Neural cell (in vitro differentiated cells): ENCODE measurements around the gene EN1. TPM values are rescaled to one million over a fixed set of nuclear protein-coding genes. Genes with fewer than 3 reads are reported as not detected.

Experiments
- H2AFZ ChIP-seq: fragments of 200-600, 300-800 bp; sonication (generic), shearing (Covaris generic); 2 replicates; pipeline ENCODE4 v1.6.0; 2014; ENCODE audit warnings: low read depth, mild to moderate bottlenecking, antibody characterized with exemption, low read length, moderate library complexity
- H3F3A ChIP-seq: fragments of 200-600 bp; shearing (Covaris generic); 2 replicates; pipeline ENCODE4 v1.6.1; 2016; ENCODE audit warnings: mild to moderate bottlenecking, moderate library complexity, mixed read lengths, antibody characterized with exemption, low read length; ENCODE audit not compliant: insufficient read depth, poor library complexity, severe bottlenecking
- H3K27ac ChIP-seq: fragments of 200-600, 300-800 bp; sonication (generic), shearing (Covaris generic); 2 replicates; pipeline ENCODE4 v1.5.1; 2014; ENCODE audit warnings: mild to moderate bottlenecking, low read length, moderate library complexity
- H3K27me3 ChIP-seq: fragments of 300-800, 200-600 bp; sonication (generic), shearing (Covaris generic); 2 replicates; pipeline ENCODE4 v1.6.0; 2014; ENCODE audit warnings: mild to moderate bottlenecking, low read depth, low read length, moderate library complexity; ENCODE audit not compliant: insufficient read depth
- H3K36me3 ChIP-seq: fragments of 300-800, 200-600 bp; sonication (generic), shearing (Covaris generic); 2 replicates; pipeline ENCODE4 v1.5.1; 2014; ENCODE audit warnings: mild to moderate bottlenecking, antibody characterized with exemption, low read length, moderate library complexity; ENCODE audit not compliant: insufficient read depth
- H3K4me2 ChIP-seq: fragments of 300-800, 200-600 bp; sonication (generic), shearing (Covaris generic); 2 replicates; pipeline ENCODE4 v1.6.0; 2014; ENCODE audit warnings: mild to moderate bottlenecking, low read length
- H3K4me3 ChIP-seq: fragments of 300-800, 200-600 bp; sonication (generic), shearing (Covaris generic); 2 replicates; pipeline ENCODE4 v1.5.1; 2014; ENCODE audit warnings: mild to moderate bottlenecking, low read length, moderate library complexity
- H3K79me2 ChIP-seq: fragments of 200-600 bp; shearing (Covaris generic); replicated peaks from 2 replicates; pipeline ENCODE4 v1.6.0; 2014; ENCODE audit warnings: mild to moderate bottlenecking, low read length, moderate library complexity; ENCODE audit not compliant: insufficient read depth
- H3K9ac ChIP-seq: fragments of 300-800, 200-600 bp; sonication (generic), shearing (Covaris generic); 2 replicates; pipeline ENCODE4 v1.6.1; 2016; ENCODE audit warnings: mild to moderate bottlenecking, low read length, mixed read lengths
- H3K9me2 ChIP-seq: fragments of 200-600 bp; shearing (Covaris generic); 2 replicates; pipeline ENCODE4 v1.6.1; 2016; ENCODE audit warnings: mild to moderate bottlenecking, low read length, mixed read lengths; ENCODE audit not compliant: insufficient read depth
- H3K9me3 ChIP-seq: fragments of 200-600, 300-800 bp; sonication (generic), shearing (Covaris generic); 2 replicates; pipeline ENCODE4 v1.6.1; 2016; ENCODE audit warnings: mild to moderate bottlenecking, mixed run types, low read length, moderate library complexity, mixed read lengths
- H4K20me1 ChIP-seq: fragments of 200-600 bp; shearing (Covaris generic); 2 replicates; pipeline ENCODE4 v1.6.1; 2016; ENCODE audit warnings: mild to moderate bottlenecking, mixed run types; ENCODE audit not compliant: insufficient read depth
- EP300 ChIP-seq: fragments of 450-650 bp; conservative IDR thresholded peaks from 2 replicates; pipeline ENCODE4 v1.6.1; 2014; ENCODE audit warnings: antibody characterized with exemption, mild to moderate bottlenecking, moderate library complexity; ENCODE audit not compliant: poor library complexity, severe bottlenecking
- EZH2 ChIP-seq: fragments of 200-600, 300-800 bp; shearing (Covaris generic), sonication (generic); IDR thresholded peaks from 2 replicates; pipeline ENCODE4 v1.6.1; 2014; ENCODE audit warnings: antibody characterized with exemption, low read length, borderline replicate concordance, mild to moderate bottlenecking; ENCODE audit not compliant: insufficient read depth, poor library complexity, severe bottlenecking
- MXI1 ChIP-seq: fragments of 450-650 bp; conservative IDR thresholded peaks from 2 replicates; pipeline ENCODE4 v1.6.1; 2014; ENCODE audit warnings: antibody characterized with exemption, mild to moderate bottlenecking; ENCODE audit not compliant: poor library complexity, severe bottlenecking
- POLR2AphosphoS5 ChIP-seq: IDR thresholded peaks from 2 replicates; pipeline ENCODE4 v1.6.1; 2012
- RAD21 ChIP-seq: fragments of 450-650 bp; conservative IDR thresholded peaks from 2 replicates; pipeline ENCODE4 v1.6.1; 2014; ENCODE audit warnings: antibody characterized with exemption, mild to moderate bottlenecking, moderate library complexity
- SMC3 ChIP-seq: fragments of 450-650 bp; conservative IDR thresholded peaks from 2 replicates; pipeline ENCODE4 v1.6.1; 2014; ENCODE audit warnings: antibody characterized with exemption, mild to moderate bottlenecking, moderate library complexity; ENCODE audit not compliant: poor library complexity
- TAF1 ChIP-seq: IDR thresholded peaks from 2 replicates; pipeline ENCODE4 v1.6.1; 2012; ENCODE audit warnings: low read depth
- polyA plus RNA-seq: library from polyadenylated mRNA; depleted of rRNA; stranded (reverse); fragments of >200 nt; gene quantifications from 2 replicates; pipeline ENCODE4 v1.2.3, GENCODE V29; 2014
- TF ChIP-seq, protein P1 (sequence below): fragments of 450-650 bp; IDR thresholded peaks from 2 replicates; pipeline ENCODE4 v1.5.1; 2014; ENCODE audit warnings: antibody characterized with exemption, mild to moderate bottlenecking, moderate library complexity; ENCODE audit not compliant: poor library complexity, severe bottlenecking
- TF ChIP-seq, protein P2 (sequence below): IDR thresholded peaks from 2 replicates; pipeline ENCODE4 v1.6.1; 2012; ENCODE audit warnings: borderline replicate concordance

The EN1 gene
- polyA plus RNA-seq, 1 donor from 2014 or later = not detected

DNA sequence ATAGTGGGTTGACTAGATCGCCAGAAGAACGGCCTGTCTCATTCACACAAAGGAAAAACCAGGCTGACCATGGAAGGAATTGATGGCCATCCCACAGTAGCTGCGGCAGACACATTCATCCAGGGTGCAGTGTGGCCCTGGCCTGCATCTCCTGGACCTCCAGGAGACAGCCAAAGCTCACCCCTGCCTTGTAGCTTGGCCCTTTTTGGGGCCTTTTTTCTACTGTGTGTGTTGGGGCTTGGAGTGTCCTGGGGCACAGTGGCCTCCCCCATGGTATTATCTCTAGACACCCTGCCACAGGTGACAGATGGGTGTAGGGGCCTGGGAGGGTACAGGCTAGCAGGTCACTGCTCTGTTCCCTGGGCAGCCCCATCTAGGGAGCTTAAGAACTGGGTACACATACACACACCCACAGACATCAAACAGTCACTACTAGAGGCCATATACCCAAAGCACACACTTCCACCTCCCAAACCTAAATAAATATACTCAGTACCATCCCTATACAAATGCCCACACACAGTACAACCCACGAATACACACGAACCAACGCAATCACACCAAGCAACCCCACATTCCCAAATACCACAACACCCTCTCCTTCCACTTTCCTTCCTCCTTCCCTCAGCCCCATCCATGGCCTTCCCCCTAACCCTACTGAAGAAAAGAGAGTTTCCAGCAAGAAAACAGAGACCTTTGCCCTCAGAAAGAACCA lies 8.6 kb downstream of the EN1 start:
- Histone ChIP-seq H3F3A (no peaks in the 10 kb centered on the region), H3K79me2 (no peaks in the 10 kb centered on the region), H3K36me3 (no peaks in the 10 kb centered on the region), H3K27ac (no peak overlapping the region), H4K20me1 (no peaks in the 10 kb centered on the region), H3K9ac (no peak overlapping the region), H3K4me2 (no peak overlapping the region), H3K27me3 (peaks cover 100% of the 10 kb centered on the region), H3K9me3 (no peaks in the 10 kb centered on the region), H3K9me2 (no peaks in the 10 kb centered on the region), H3K4me3 (no peak overlapping the region), H2AFZ (no peak overlapping the region)
- TF ChIP-seq, protein P1, sequence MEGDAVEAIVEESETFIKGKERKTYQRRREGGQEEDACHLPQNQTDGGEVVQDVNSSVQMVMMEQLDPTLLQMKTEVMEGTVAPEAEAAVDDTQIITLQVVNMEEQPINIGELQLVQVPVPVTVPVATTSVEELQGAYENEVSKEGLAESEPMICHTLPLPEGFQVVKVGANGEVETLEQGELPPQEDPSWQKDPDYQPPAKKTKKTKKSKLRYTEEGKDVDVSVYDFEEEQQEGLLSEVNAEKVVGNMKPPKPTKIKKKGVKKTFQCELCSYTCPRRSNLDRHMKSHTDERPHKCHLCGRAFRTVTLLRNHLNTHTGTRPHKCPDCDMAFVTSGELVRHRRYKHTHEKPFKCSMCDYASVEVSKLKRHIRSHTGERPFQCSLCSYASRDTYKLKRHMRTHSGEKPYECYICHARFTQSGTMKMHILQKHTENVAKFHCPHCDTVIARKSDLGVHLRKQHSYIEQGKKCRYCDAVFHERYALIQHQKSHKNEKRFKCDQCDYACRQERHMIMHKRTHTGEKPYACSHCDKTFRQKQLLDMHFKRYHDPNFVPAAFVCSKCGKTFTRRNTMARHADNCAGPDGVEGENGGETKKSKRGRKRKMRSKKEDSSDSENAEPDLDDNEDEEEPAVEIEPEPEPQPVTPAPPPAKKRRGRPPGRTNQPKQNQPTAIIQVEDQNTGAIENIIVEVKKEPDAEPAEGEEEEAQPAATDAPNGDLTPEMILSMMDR = no peak
- TF ChIP-seq EZH2 = no peak
- TF ChIP-seq MXI1 = no peak
- TF ChIP-seq SMC3 = no peak
- no peak for TF ChIP-seq EP300
- no peak for TF ChIP-seq RAD21
- no peak for TF ChIP-seq TAF1
- TF ChIP-seq POLR2AphosphoS5 = no peak
- TF ChIP-seq, protein P2, sequence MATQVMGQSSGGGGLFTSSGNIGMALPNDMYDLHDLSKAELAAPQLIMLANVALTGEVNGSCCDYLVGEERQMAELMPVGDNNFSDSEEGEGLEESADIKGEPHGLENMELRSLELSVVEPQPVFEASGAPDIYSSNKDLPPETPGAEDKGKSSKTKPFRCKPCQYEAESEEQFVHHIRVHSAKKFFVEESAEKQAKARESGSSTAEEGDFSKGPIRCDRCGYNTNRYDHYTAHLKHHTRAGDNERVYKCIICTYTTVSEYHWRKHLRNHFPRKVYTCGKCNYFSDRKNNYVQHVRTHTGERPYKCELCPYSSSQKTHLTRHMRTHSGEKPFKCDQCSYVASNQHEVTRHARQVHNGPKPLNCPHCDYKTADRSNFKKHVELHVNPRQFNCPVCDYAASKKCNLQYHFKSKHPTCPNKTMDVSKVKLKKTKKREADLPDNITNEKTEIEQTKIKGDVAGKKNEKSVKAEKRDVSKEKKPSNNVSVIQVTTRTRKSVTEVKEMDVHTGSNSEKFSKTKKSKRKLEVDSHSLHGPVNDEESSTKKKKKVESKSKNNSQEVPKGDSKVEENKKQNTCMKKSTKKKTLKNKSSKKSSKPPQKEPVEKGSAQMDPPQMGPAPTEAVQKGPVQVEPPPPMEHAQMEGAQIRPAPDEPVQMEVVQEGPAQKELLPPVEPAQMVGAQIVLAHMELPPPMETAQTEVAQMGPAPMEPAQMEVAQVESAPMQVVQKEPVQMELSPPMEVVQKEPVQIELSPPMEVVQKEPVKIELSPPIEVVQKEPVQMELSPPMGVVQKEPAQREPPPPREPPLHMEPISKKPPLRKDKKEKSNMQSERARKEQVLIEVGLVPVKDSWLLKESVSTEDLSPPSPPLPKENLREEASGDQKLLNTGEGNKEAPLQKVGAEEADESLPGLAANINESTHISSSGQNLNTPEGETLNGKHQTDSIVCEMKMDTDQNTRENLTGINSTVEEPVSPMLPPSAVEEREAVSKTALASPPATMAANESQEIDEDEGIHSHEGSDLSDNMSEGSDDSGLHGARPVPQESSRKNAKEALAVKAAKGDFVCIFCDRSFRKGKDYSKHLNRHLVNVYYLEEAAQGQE = no peak

DNA sequence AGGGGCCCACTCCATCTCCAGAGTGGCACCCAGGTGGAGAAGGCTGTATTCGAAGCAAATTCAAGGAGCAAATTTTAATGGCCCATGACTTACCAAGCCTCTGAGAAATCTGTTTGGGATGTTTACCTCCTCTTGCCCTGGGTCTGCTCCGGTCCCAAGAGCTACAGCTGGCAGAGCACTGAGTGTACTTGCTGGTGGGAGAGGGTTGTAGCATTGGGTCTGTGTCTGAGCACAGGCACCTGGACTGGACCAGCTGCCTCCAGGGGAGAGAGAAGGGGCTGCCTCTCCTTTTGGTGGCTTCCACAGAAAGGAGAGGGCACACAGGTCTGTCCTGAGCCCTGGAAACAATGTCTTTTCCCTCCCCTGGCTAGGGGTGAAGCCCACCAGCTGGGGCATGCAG lies 9.8 kb downstream of the EN1 start:
- Histone ChIP-seq H3K79me2 (no peaks in the 10 kb centered on the region), H3K36me3 (no peaks in the 10 kb centered on the region), H3F3A (no peaks in the 10 kb centered on the region), H3K9ac (no peak overlapping the region), H2AFZ (no peak overlapping the region), H3K27ac (no peak overlapping the region), H3K27me3 (peaks cover 100% of the 10 kb centered on the region), H3K9me3 (no peaks in the 10 kb centered on the region), H3K9me2 (no peaks in the 10 kb centered on the region), H4K20me1 (no peaks in the 10 kb centered on the region), H3K4me2 (no peak overlapping the region), H3K4me3 (no peak overlapping the region)
- no peak for TF ChIP-seq EZH2
- no peak for TF ChIP-seq EP300
- TF ChIP-seq POLR2AphosphoS5 = no peak
- no peak for TF ChIP-seq RAD21
- TF ChIP-seq, protein P1 = no peak
- TF ChIP-seq TAF1 = no peak
- no peak for TF ChIP-seq MXI1
- TF ChIP-seq, protein P2 = no peak
- no peak for TF ChIP-seq SMC3
